ENCODE data around the gene SLC39A11.

GRCh38 chr17:73140566-73140965, 48.1 kb upstream of the SLC39A11 start:
- TF ChIP-seq CTCF (IDR thresholded peaks at IDR 0.05): no peak
- no peak for TF ChIP-seq POLR2A (IDR thresholded peaks at IDR 0.05)

Measured in testis (tissue), 2 donors.